H1 (cell line): ENCODE data around the gene F10. TPM values are rescaled to one million over a fixed set of nuclear protein-coding genes. Genes with fewer than 3 reads are reported as not detected.

ENCODE experiments used
- CTCF ChIA-PET: fragments of 300-600 bp; sonication (Branson Sonifier 250); formaldehyde crosslinking; loops from one replicate; lab custom pipeline; 2021; ENCODE audit not compliant: partially characterized antibody; lab: Charles Lee
- POLR2A ChIA-PET: fragments of 300-600 bp; sonication (Branson Sonifier 250); formaldehyde crosslinking; loops from one replicate; lab custom pipeline; 2021; ENCODE audit warnings: inconsistent platforms; ENCODE audit not compliant: partially characterized antibody; lab: Charles Lee
- DNase-seq, 2 experiments: peaks; one replicate each; pipeline versions ENCODE4 v3.0.0 to v3.0.0-alpha.2; 2010 to 2022; ENCODE audit warnings: low spot score in 2 of 2, low read depth in 1 of 2, mixed read lengths in 1 of 2
- FAIRE-seq: peaks from 2 replicates; lab custom pipeline; 2011; peaks lifted over from hg19 to GRCh38; lab: Jason Lieb, UNC
- H2AFZ ChIP-seq: 2 replicates; pipeline ENCODE4 v1.8.1; 2012; ENCODE audit warnings: low read length, inconsistent platforms
- H2AK5ac ChIP-seq: 2 replicates; pipeline ENCODE4 v1.6.1; 2013; ENCODE audit warnings: low read depth, low read length
- H2BK120ac ChIP-seq: replicated peaks from 2 replicates; pipeline ENCODE3; 2013; ENCODE audit warnings: low read depth, low read length, inconsistent platforms
- H2BK12ac ChIP-seq: 2 replicates; pipeline ENCODE4 v1.6.1; 2013; ENCODE audit warnings: low read depth, low read length
- H2BK15ac ChIP-seq: 2 replicates; pipeline ENCODE4 v1.6.1; 2013; ENCODE audit warnings: low read length
- H2BK20ac ChIP-seq: 2 replicates; pipeline ENCODE4 v1.6.1; 2013; ENCODE audit warnings: low read length
- H2BK5ac ChIP-seq: 2 replicates; pipeline ENCODE4 v1.6.1; 2013; ENCODE audit warnings: low read depth, low read length
- H3K14ac ChIP-seq: 2 replicates; pipeline ENCODE4 v1.6.1; 2013; ENCODE audit warnings: inconsistent platforms; ENCODE audit not compliant: insufficient read length
- H3K18ac ChIP-seq: 2 replicates; pipeline ENCODE4 v1.6.1; 2013; ENCODE audit warnings: low read length; ENCODE audit errors: extremely low read depth
- H3K23ac ChIP-seq: 2 replicates; pipeline ENCODE4 v1.6.1; 2013; ENCODE audit warnings: inconsistent platforms; ENCODE audit not compliant: insufficient read length
- H3K23me2 ChIP-seq: 2 replicates; pipeline ENCODE4 v1.6.1; 2013; ENCODE audit warnings: low read depth, low read length
- H3K27ac ChIP-seq: 2 replicates; pipeline ENCODE4 v1.6.1; 2011; ENCODE audit warnings: low read depth, low read length, inconsistent platforms
- H3K27me3 ChIP-seq, 4 experiments: replicated peaks in 1 of 4; 1 replicate in 1 of 4; 2 replicates in 3 of 4; pipeline versions ENCODE4 v1.6.1 to v1.8.1; 2011 to 2013; ENCODE audit warnings: low read length in 3 of 4, mild to moderate bottlenecking in 3 of 4, inconsistent platforms in 2 of 4, mixed read lengths in 2 of 4, moderate library complexity in 1 of 4; ENCODE audit not compliant: control insufficient read depth in 3 of 4, insufficient read depth in 3 of 4; ENCODE audit errors: extremely low read depth in 1 of 4
- H3K36me3 ChIP-seq, 4 experiments: 2 replicates each; pipeline versions ENCODE4 v1.6.1 to v1.8.1; 2011 to 2013; ENCODE audit warnings: mild to moderate bottlenecking in 4 of 4, low read length in 3 of 4, moderate library complexity in 2 of 4, control low read depth in 1 of 4, inconsistent platforms in 1 of 4; ENCODE audit not compliant: insufficient read depth in 4 of 4, control insufficient read depth in 2 of 4
- H3K4ac ChIP-seq: replicated peaks from 2 replicates; pipeline ENCODE3; 2013; ENCODE audit warnings: low read length, low read depth, mixed read lengths, inconsistent platforms; ENCODE audit not compliant: insufficient read length
- H3K4me1 ChIP-seq, 4 experiments: replicated peaks in 1 of 4; 1 replicate in 1 of 4; 2 replicates in 3 of 4; pipeline versions ENCODE4 v1.6.1 to v1.8.1; 2011 to 2013; ENCODE audit warnings: low read length in 3 of 4, inconsistent platforms in 2 of 4, mixed read lengths in 1 of 4; ENCODE audit not compliant: insufficient read depth in 4 of 4, control insufficient read depth in 3 of 4
- H3K4me2 ChIP-seq, 2 experiments: 2 replicates each; pipeline versions ENCODE4 v1.6.1 to v1.8.1; 2011 to 2013; ENCODE audit warnings: low read depth in 2 of 2, low read length in 2 of 2, control low read depth in 1 of 2, inconsistent platforms in 1 of 2, mild to moderate bottlenecking in 1 of 2; ENCODE audit not compliant: insufficient read depth in 1 of 2
- H3K4me3 ChIP-seq, 4 experiments: fragments of 200-600, 300-600 bp in 1 of 4; sonication (generic), shearing (Covaris generic), sonication (Bioruptor Twin) in 1 of 4; 2 replicates each; pipeline versions ENCODE4 v1.5.1 to v1.8.1; 2011 to 2016; ENCODE audit warnings: low read length in 4 of 4, low read depth in 3 of 4, control low read depth in 2 of 4, inconsistent platforms in 2 of 4, mild to moderate bottlenecking in 2 of 4, mixed read lengths in 1 of 4, moderate library complexity in 1 of 4; ENCODE audit not compliant: insufficient read depth in 2 of 4; ENCODE audit errors: extremely low read depth in 1 of 4
- H3K56ac ChIP-seq: replicated peaks from 2 replicates; pipeline ENCODE3; 2013; ENCODE audit warnings: low read depth, mild to moderate bottlenecking, mixed read lengths, low read length, inconsistent platforms; ENCODE audit not compliant: insufficient read length
- H3K79me1 ChIP-seq: 2 replicates; pipeline ENCODE4 v1.6.1; 2013; ENCODE audit warnings: low read depth, low read length, control low read depth
- H3K79me2 ChIP-seq, 2 experiments: 2 replicates each; pipeline versions ENCODE4 v1.6.1 to v1.8.1; 2012 to 2013; ENCODE audit warnings: low read length in 2 of 2, mild to moderate bottlenecking in 2 of 2, inconsistent platforms in 1 of 2; ENCODE audit not compliant: insufficient read depth in 2 of 2, control insufficient read depth in 1 of 2
- H3K9ac ChIP-seq, 4 experiments: replicated peaks in 1 of 4; 1 replicate in 1 of 4; 2 replicates in 3 of 4; pipeline versions ENCODE4 v1.6.1 to v1.8.1; 2011 to 2013; ENCODE audit warnings: low read depth in 3 of 4, low read length in 3 of 4, control low read depth in 2 of 4, mild to moderate bottlenecking in 2 of 4, moderate library complexity in 2 of 4, inconsistent platforms in 1 of 4; ENCODE audit errors: extremely low read depth in 1 of 4
- H3K9me3 ChIP-seq, 2 experiments: 2 replicates each; pipeline versions ENCODE4 v1.6.1 to v1.8.1; 2012 to 2013; ENCODE audit warnings: mild to moderate bottlenecking in 2 of 2, moderate library complexity in 2 of 2, control low read depth in 1 of 2, inconsistent platforms in 1 of 2, low read depth in 1 of 2, low read length in 1 of 2, mixed read lengths in 1 of 2; ENCODE audit not compliant: insufficient read depth in 2 of 2
- H4K20me1 ChIP-seq, 2 experiments: replicated peaks in 1 of 2; 2 replicates each; pipeline versions ENCODE3 to v1.8.1; 2011 to 2013; ENCODE audit warnings: inconsistent platforms in 2 of 2, low read length in 2 of 2, mild to moderate bottlenecking in 1 of 2; ENCODE audit not compliant: insufficient read depth in 2 of 2, control insufficient read depth in 1 of 2
- H4K5ac ChIP-seq: 2 replicates; pipeline ENCODE4 v1.6.1; 2013; ENCODE audit warnings: low read length, low read depth, mixed read lengths, inconsistent platforms; ENCODE audit not compliant: insufficient read length
- H4K8ac ChIP-seq: 2 replicates; pipeline ENCODE4 v1.8.0; 2013; ENCODE audit warnings: mild to moderate bottlenecking, moderate library complexity, low read length, inconsistent platforms; ENCODE audit not compliant: insufficient read depth; ENCODE audit errors: extremely low read depth
- H4K91ac ChIP-seq: replicated peaks from 2 replicates; pipeline ENCODE3; 2013; ENCODE audit warnings: low read length, mixed read lengths, inconsistent platforms; ENCODE audit not compliant: insufficient read length
- BACH1 ChIP-seq: IDR thresholded peaks from 2 replicates; pipeline ENCODE4 v1.6.1; 2012; ENCODE audit warnings: low read length, improper control_type of control experiment
- EP300 ChIP-seq, 2 experiments: IDR thresholded peaks; 1 replicate in 1 of 2; 2 replicates in 1 of 2; pipeline ENCODE4 v1.6.1; 2011 to 2012; ENCODE audit warnings: low read depth in 2 of 2, low read length in 2 of 2, mild to moderate bottlenecking in 2 of 2, borderline replicate concordance in 1 of 2, inconsistent platforms in 1 of 2, moderate library complexity in 1 of 2
- FOSL1 ChIP-seq: IDR thresholded peaks from 2 replicates; pipeline ENCODE4 v1.6.1; 2011; ENCODE audit warnings: mild to moderate bottlenecking, low read depth, low read length, moderate library complexity; ENCODE audit not compliant: insufficient read depth
- SIN3A ChIP-seq, 2 experiments: IDR thresholded peaks in 1 of 2; conservative IDR thresholded peaks in 1 of 2; 2 replicates each; pipeline ENCODE4 v1.6.1; 2011 to 2012; ENCODE audit warnings: low read length in 2 of 2, improper control_type of control experiment in 1 of 2, low read depth in 1 of 2, mild to moderate bottlenecking in 1 of 2
- WGBS, 2 experiments: shearing (Covaris generic) in 1 of 2; methylation state at CpG; one replicate each; pipeline versions ENCODE4 v1.1.6 to v1.1.7; 2013 to 2015; ENCODE audit warnings: low lambda C conversion rate in 2 of 2, mixed read lengths in 2 of 2, inconsistent platforms in 1 of 2, low coverage in 1 of 2, missing lambda C conversion rate in 1 of 2; ENCODE audit not compliant: insufficient replicate concordance in 2 of 2, insufficient coverage in 1 of 2, insufficient read length in 1 of 2; ENCODE audit errors: extremely low coverage in 1 of 2, missing lambda C conversion rate in 1 of 2; 5-methylcytosine and 5-hydroxymethylcytosine counted together
- polyA plus RNA-seq, 7 experiments: library from polyadenylated mRNA; depleted of rRNA in 3 of 7; stranded (reverse) in 5 of 7; unstranded in 2 of 7; fragments of >200 nt in 5 of 7; fragments of 200-250 nt in 2 of 7; gene quantifications; 1 replicate in 5 of 7; 2 replicates in 1 of 7; 4 replicates in 1 of 7; pipeline versions ENCODE4 v1.2.1 to v1.2.3, GENCODE V29; 2011 to 2013; ENCODE audit warnings: missing spikeins in 2 of 7, mixed read lengths in 2 of 7
- total RNA-seq: library from RNA; stranded (reverse); fragmentation: NEBNext Ultra II Directional; extraction: Animal tissue kit (Norgen Biotek cat#: 25700); gene quantifications from 2 replicates; pipeline ENCODE4 v1.2.1, GENCODE V29; 2021
- TF ChIP-seq, protein P1 (sequence below): IDR thresholded peaks from 2 replicates; pipeline ENCODE4 v1.6.1; 2011; ENCODE audit warnings: low read depth, mild to moderate bottlenecking, low read length; ENCODE audit not compliant: insufficient read depth

F10 gene
- total and polyA plus RNA-seq, 2 of the 8 experiments (the other 6 are each of a cell fraction or from before 2014, with no cell fraction given): 2.0 to 4.2 TPM

DNA sequence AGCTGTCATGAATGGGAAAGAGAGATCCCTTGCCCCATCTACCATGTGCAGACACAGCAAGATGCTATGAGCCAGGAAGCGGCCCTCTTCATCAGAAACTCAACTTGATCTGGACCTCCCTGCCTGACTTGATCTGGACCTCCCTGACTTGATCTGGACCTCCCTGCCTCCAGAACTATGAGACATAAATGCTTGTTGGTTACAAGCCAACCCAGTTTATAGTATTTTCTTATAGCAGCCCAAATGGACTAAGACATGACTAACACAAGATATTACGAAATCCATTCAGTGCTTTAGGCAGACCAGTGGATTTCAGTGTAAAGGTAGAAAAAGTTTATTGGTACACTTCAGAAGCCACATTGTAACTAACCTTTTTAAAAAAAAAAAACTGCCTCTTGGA lies 70.3 kb downstream of the F10 start:
- no peak overlapping the region for H2AFZ ChIP-seq
- POLR2A ChIA-PET: interaction anchor here (0.7 to 1.5 kb wide), 3 partner anchors 10 to 16 kb away, joined by 3 to 8 read pairs (median 5); partner anchors contain the start of genes CUL4A and PCID2
- H3K4ac ChIP-seq: no peak overlapping the region
- H3K14ac ChIP-seq: no peak overlapping the region
- H4K91ac ChIP-seq: no peak overlapping the region
- H2BK5ac ChIP-seq: no peak overlapping the region
- no peaks in the 10 kb centered on the region for H3K79me2 ChIP-seq
- H3K4me2 ChIP-seq: no peak overlapping the region
- CTCF ChIA-PET: interaction anchor here (1.8 to 1.9 kb wide), 2 partner anchors 12 to 103 kb away, joined by 5 to 7 read pairs; no protein-coding TSS in a partner anchor
- no peak overlapping the region for H4K5ac ChIP-seq
- no peak for TF ChIP-seq EP300 (IDR thresholded peaks at IDR 0.05; ENCODE audit: borderline replicate concordance in 1 of 2, low read depth in 2 of 2, low read length in 2 of 2)
- TF ChIP-seq, protein P1, sequence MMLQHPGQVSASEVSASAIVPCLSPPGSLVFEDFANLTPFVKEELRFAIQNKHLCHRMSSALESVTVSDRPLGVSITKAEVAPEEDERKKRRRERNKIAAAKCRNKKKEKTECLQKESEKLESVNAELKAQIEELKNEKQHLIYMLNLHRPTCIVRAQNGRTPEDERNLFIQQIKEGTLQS: no peak
- no peak for TF ChIP-seq FOSL1
- TF ChIP-seq SIN3A (conservative IDR thresholded peaks at IDR 0.05 in 1 of 2, IDR thresholded peaks at IDR 0.05 in 1 of 2; ENCODE audit: low read depth in 1 of 2, low read length in 2 of 2): no peak
- no peak for TF ChIP-seq BACH1
- H4K8ac ChIP-seq: no peak overlapping the region
- H3K9me3 ChIP-seq: no peaks in the 10 kb centered on the region
- no peak overlapping the region for H2BK20ac ChIP-seq
- H3K23me2 ChIP-seq: no peaks in the 10 kb centered on the region
- no peak for FAIRE-seq
- no peak overlapping the region for H2BK15ac ChIP-seq
- peaks cover 3% of the 10 kb centered on the region; the same call in 1 of the 2 replicates for H3K79me1 ChIP-seq
- no peak overlapping the region for H3K18ac ChIP-seq
- no peak overlapping the region for H3K4me3 ChIP-seq
- peaks cover 0 to 11% of the 10 kb centered on the region in 2 experiments for H4K20me1 ChIP-seq
- WGBS, 2 experiments: 93% methylated on average over 2 of the region's 2 CpGs; no CpG with 5 or more reads in 1 of the 2 experiments
- H3K36me3 ChIP-seq: peaks cover 37 to 85% (median 69%) of the 10 kb centered on the region in 4 experiments
- H3K27me3 ChIP-seq: no peaks in the 10 kb centered on the region
- no peak overlapping the region for H3K27ac ChIP-seq
- no peak overlapping the region for H2BK12ac ChIP-seq
- no peak overlapping the region for H2BK120ac ChIP-seq
- no peak overlapping the region for H3K23ac ChIP-seq
- H3K56ac ChIP-seq: no peak overlapping the region
- H3K4me1 ChIP-seq: no peaks in the 10 kb centered on the region
- no peak overlapping the region for H3K9ac ChIP-seq
- H2AK5ac ChIP-seq: no peak overlapping the region
- no peak for DNase-seq
